ENCODE data around the gene PRPSAP1. TPM values are rescaled to one million over a fixed set of nuclear protein-coding genes. Genes with fewer than 3 reads are reported as not detected.

The PRPSAP1 gene
- total RNA-seq, 6 donors from 2014 or later, result 37.3 to 172 (median 59.2) TPM

GRCh38 chr17:76304226-76305134 is 49.2 kb downstream of the PRPSAP1 start:
- WGBS, 2 donors, result 88 to 90% methylated on average over 15 to 17 of the region's 17 CpGs
- peak in 1 of 2 donors; percentile 7 for ATAC-seq (ENCODE audit: low FRiP score in 2 of 2)

GRCh38 chr17:76297436-76297835 is 56.3 kb downstream of the PRPSAP1 start:
- DNase-seq, result no peak
- no peaks in the 10 kb centered on the region for H3K4me1 ChIP-seq

More at GRCh38 chr17:76304226-76305134, 49.2 kb downstream of the PRPSAP1 start:
- no peaks in the 10 kb centered on the region for H3K9me3 ChIP-seq
- H3K36me3 ChIP-seq, result peaks cover 0 to 19% (median 5%) of the 10 kb centered on the region in 4 donors
- no peak for DNase-seq
- TF ChIP-seq CTCF (IDR thresholded peaks at IDR 0.05) (no peak), EP300 (IDR thresholded peaks at IDR 0.05) (no peak), POLR2AphosphoS5 (IDR thresholded peaks at IDR 0.05) (no peak), POLR2A (IDR thresholded peaks at IDR 0.05) (no peak)
- H3K4me3 ChIP-seq, result no peak overlapping the region
- no peaks in the 10 kb centered on the region for H3K27me3 ChIP-seq
- H3K4me1 ChIP-seq, result peaks cover 0 to 2% (median 0%) of the 10 kb centered on the region in 4 donors
- H3K27ac ChIP-seq, result peak overlapping the region in 1 of 4 donors; percentile 4

GRCh38 chr17:76296889-76297288 is 56.8 kb downstream of the PRPSAP1 start:
- no peak overlapping the region for H3K4me3 ChIP-seq
- TF ChIP-seq CTCF (IDR thresholded peaks at IDR 0.05), result no peak
- no peak for TF ChIP-seq POLR2A (IDR thresholded peaks at IDR 0.05)
- TF ChIP-seq EP300 (IDR thresholded peaks at IDR 0.05), result no peak
- TF ChIP-seq POLR2AphosphoS5 (IDR thresholded peaks at IDR 0.05), result no peak
- peaks cover 0 to 14% (median 7%) of the 10 kb centered on the region in 4 donors for H3K36me3 ChIP-seq
- no peak for ATAC-seq (ENCODE audit: low FRiP score in 2 of 2)
- DNase-seq, result no peak
- H3K4me1 ChIP-seq, result no peaks in the 10 kb centered on the region
- H3K27ac ChIP-seq, result no peak overlapping the region
- no peaks in the 10 kb centered on the region for H3K9me3 ChIP-seq
- no peaks in the 10 kb centered on the region for H3K27me3 ChIP-seq
- 95 to 100% methylated on average over 5 of the region's 5 CpGs for WGBS, 2 donors

More at GRCh38 chr17:76297436-76297835, 56.3 kb downstream of the PRPSAP1 start:
- TF ChIP-seq POLR2AphosphoS5 (IDR thresholded peaks at IDR 0.05) (no peak), POLR2A (IDR thresholded peaks at IDR 0.05) (no peak), CTCF (IDR thresholded peaks at IDR 0.05) (no peak)
- no peak overlapping the region for H3K27ac ChIP-seq
- H3K4me3 ChIP-seq, result no peak overlapping the region
- no peaks in the 10 kb centered on the region for H3K9me3 ChIP-seq
- ATAC-seq (ENCODE audit: low FRiP score in 2 of 2), result no peak
- no peaks in the 10 kb centered on the region for H3K27me3 ChIP-seq
- WGBS, 2 donors, result 83 to 87% methylated on average over 3 of the region's 3 CpGs
- peaks cover 0 to 13% (median 4%) of the 10 kb centered on the region in 4 donors for H3K36me3 ChIP-seq

GRCh38 chr17:76296186-76296585 is 57.5 kb downstream of the PRPSAP1 start:
- peak in 1 of 2 donors; percentile 42 for ATAC-seq (ENCODE audit: low FRiP score in 2 of 2)
- TF ChIP-seq EP300 (IDR thresholded peaks at IDR 0.05) (no peak), POLR2A (IDR thresholded peaks at IDR 0.05) (no peak), POLR2AphosphoS5 (IDR thresholded peaks at IDR 0.05) (no peak), CTCF (IDR thresholded peaks at IDR 0.05) (no peak)
- H3K27me3 ChIP-seq, result no peaks in the 10 kb centered on the region

More at GRCh38 chr17:76296186-76296585, 57.5 kb downstream of the PRPSAP1 start:
- H3K4me3 ChIP-seq, result no peak overlapping the region
- H3K36me3 ChIP-seq, result peaks cover 0 to 14% (median 9%) of the 10 kb centered on the region in 4 donors
- no peaks in the 10 kb centered on the region for H3K9me3 ChIP-seq
- WGBS, 2 donors, result 70 to 75% methylated on average over 4 of the region's 4 CpGs
- no peaks in the 10 kb centered on the region for H3K4me1 ChIP-seq
- no peak overlapping the region for H3K27ac ChIP-seq
- DNase-seq, result no peak

Data from upper lobe of left lung (tissue), 6 donors.